SH-SY5Y (cell line): ENCODE results near the gene IGF1R.

Experiments used
- GATA2 ChIP-seq: IDR thresholded peaks from 2 replicates; pipeline ENCODE4 v1.6.1; 2011; ENCODE audit warnings: mild to moderate bottlenecking, low read depth, low read length
- GATA3 ChIP-seq: IDR thresholded peaks from 2 replicates; pipeline ENCODE4 v1.6.1; 2011; ENCODE audit warnings: low read depth, mild to moderate bottlenecking, low read length, moderate library complexity

- no peak for TF ChIP-seq GATA3
- no peak for TF ChIP-seq GATA2
Observed at GRCh38 chr15:98853617-98854420, 205.5 kb downstream of the IGF1R start.
